HL-60 (cell line): ENCODE data around the gene EFCC1.

Source experiments
- DNase-seq, 2 experiments: peaks; one replicate each; pipeline ENCODE4 v3.0.0-alpha.2; 2010 to 2020; ENCODE audit warnings: low read depth in 1 of 2, low spot score in 1 of 2
- H3K27ac ChIP-seq: fragments of 250-450 bp; sonication (Bioruptor Pico); replicated peaks from 2 replicates; pipeline ENCODE4 v1.5.1; 2020; ENCODE audit warnings: mild to moderate bottlenecking, moderate library complexity
- H3K27me3 ChIP-seq: fragments of 250-450 bp; sonication (Bioruptor Pico); 2 replicates; pipeline ENCODE4 v1.5.1; 2021; ENCODE audit warnings: mild to moderate bottlenecking, moderate library complexity; ENCODE audit not compliant: insufficient read depth, poor library complexity, severe bottlenecking
- H3K4me3 ChIP-seq: replicated peaks from 2 replicates; pipeline ENCODE4 v1.5.1; 2011; ENCODE audit warnings: mild to moderate bottlenecking, control low read depth, low read length; ENCODE audit not compliant: insufficient read depth
- GABPA ChIP-seq: IDR thresholded peaks from 2 replicates; pipeline ENCODE4 v1.6.1; 2012; ENCODE audit warnings: low read depth
- POLR2AphosphoS5 ChIP-seq: IDR thresholded peaks from 2 replicates; pipeline ENCODE4 v1.6.1; 2012; ENCODE audit warnings: low read depth
- SPI1 ChIP-seq: IDR thresholded peaks from 2 replicates; pipeline ENCODE4 v1.6.1; 2012; ENCODE audit warnings: low read depth, mild to moderate bottlenecking, borderline replicate concordance
- TF ChIP-seq, protein P1 (sequence below): IDR thresholded peaks from 2 replicates; pipeline ENCODE4 v1.6.1; 2012; ENCODE audit warnings: low read depth; ENCODE audit not compliant: insufficient replicate concordance
- TF ChIP-seq, protein P2 (sequence below): IDR thresholded peaks from one replicate; pipeline ENCODE4 v1.5.1; 2011; ENCODE audit warnings: low read length, control low read depth, inconsistent platforms; ENCODE audit not compliant: insufficient read depth

The EFCC1 gene

GRCh38 chr3:128987302-128988100, 13.6 kb upstream of the EFCC1 start:
- H3K27me3 ChIP-seq = no peaks in the 10 kb centered on the region
- TF ChIP-seq SPI1 (no peak), POLR2AphosphoS5 (no peak), GABPA (no peak)
- TF ChIP-seq, protein P1, sequence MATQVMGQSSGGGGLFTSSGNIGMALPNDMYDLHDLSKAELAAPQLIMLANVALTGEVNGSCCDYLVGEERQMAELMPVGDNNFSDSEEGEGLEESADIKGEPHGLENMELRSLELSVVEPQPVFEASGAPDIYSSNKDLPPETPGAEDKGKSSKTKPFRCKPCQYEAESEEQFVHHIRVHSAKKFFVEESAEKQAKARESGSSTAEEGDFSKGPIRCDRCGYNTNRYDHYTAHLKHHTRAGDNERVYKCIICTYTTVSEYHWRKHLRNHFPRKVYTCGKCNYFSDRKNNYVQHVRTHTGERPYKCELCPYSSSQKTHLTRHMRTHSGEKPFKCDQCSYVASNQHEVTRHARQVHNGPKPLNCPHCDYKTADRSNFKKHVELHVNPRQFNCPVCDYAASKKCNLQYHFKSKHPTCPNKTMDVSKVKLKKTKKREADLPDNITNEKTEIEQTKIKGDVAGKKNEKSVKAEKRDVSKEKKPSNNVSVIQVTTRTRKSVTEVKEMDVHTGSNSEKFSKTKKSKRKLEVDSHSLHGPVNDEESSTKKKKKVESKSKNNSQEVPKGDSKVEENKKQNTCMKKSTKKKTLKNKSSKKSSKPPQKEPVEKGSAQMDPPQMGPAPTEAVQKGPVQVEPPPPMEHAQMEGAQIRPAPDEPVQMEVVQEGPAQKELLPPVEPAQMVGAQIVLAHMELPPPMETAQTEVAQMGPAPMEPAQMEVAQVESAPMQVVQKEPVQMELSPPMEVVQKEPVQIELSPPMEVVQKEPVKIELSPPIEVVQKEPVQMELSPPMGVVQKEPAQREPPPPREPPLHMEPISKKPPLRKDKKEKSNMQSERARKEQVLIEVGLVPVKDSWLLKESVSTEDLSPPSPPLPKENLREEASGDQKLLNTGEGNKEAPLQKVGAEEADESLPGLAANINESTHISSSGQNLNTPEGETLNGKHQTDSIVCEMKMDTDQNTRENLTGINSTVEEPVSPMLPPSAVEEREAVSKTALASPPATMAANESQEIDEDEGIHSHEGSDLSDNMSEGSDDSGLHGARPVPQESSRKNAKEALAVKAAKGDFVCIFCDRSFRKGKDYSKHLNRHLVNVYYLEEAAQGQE = no peak
- TF ChIP-seq, protein P2, sequence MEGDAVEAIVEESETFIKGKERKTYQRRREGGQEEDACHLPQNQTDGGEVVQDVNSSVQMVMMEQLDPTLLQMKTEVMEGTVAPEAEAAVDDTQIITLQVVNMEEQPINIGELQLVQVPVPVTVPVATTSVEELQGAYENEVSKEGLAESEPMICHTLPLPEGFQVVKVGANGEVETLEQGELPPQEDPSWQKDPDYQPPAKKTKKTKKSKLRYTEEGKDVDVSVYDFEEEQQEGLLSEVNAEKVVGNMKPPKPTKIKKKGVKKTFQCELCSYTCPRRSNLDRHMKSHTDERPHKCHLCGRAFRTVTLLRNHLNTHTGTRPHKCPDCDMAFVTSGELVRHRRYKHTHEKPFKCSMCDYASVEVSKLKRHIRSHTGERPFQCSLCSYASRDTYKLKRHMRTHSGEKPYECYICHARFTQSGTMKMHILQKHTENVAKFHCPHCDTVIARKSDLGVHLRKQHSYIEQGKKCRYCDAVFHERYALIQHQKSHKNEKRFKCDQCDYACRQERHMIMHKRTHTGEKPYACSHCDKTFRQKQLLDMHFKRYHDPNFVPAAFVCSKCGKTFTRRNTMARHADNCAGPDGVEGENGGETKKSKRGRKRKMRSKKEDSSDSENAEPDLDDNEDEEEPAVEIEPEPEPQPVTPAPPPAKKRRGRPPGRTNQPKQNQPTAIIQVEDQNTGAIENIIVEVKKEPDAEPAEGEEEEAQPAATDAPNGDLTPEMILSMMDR = no peak
- DNase-seq = no peak
- H3K27ac ChIP-seq = no peak overlapping the region
- H3K4me3 ChIP-seq = no peak overlapping the region

DNA sequence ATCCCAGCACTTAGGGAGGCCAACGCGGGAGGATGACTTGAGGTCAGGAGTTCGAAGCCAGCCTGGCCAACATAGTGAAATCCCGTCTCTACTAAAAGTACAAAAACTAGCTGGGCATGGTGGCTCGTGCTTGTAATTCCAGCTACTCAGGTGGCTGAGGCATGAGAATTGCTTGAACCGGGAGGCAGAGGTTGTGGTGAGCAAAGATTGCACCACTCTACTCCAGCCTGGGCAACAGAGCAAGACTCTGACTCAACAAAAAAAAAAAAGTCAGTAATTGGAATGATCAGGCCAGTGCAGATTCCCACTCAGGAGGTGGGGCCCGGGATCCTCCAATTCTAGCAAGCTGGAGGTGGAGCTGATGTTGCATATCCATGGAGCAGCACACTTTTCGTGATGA, 12.8 kb upstream of the EFCC1 start:
- no peak for TF ChIP-seq POLR2AphosphoS5
- TF ChIP-seq GABPA = no peak
- no peak for TF ChIP-seq SPI1
- TF ChIP-seq, protein P1 = no peak
- TF ChIP-seq, protein P2 = no peak
- DNase-seq = no peak
- Histone ChIP-seq H3K27me3 (no peaks in the 10 kb centered on the region), H3K27ac (no peak overlapping the region), H3K4me3 (no peak overlapping the region)

GRCh38 chr3:128991355-128991895, 9.7 kb upstream of the EFCC1 start:
- Histone ChIP-seq H3K27ac (peak overlapping the region; percentile 82), H3K4me3 (no peak overlapping the region), H3K27me3 (no peaks in the 10 kb centered on the region)
- DNase-seq = peak; percentile 78 to 97
- TF ChIP-seq SPI1 = peak; percentile 86; the same call in 1 of the 2 replicates
- TF ChIP-seq, protein P2 = no peak
- TF ChIP-seq, protein P1 = no peak
- TF ChIP-seq POLR2AphosphoS5 = peak; percentile 90
- peak; percentile 70 for TF ChIP-seq GABPA
